Islet of Langerhans (tissue), 1 donor: Measurements from ENCODE around the gene SMIM23.

ENCODE experiments used
- FAIRE-seq: peaks from one replicate; lab custom pipeline; 2011; peaks lifted over from hg19 to GRCh38; lab: Jason Lieb, UNC

SMIM23 gene

GRCh38 chr5:171820561-171820960, 34.9 kb downstream of the SMIM23 start:
- no peak for FAIRE-seq

- FAIRE-seq = no peak
Observed at GRCh38 chr5:171821286-171821685, 35.7 kb downstream of the SMIM23 start.

- no peak for FAIRE-seq
Observed at GRCh38 chr5:171823269-171823668, 37.7 kb downstream of the SMIM23 start.

GRCh38 chr5:171825051-171825450, 39.4 kb downstream of the SMIM23 start:
- no peak for FAIRE-seq

- no peak for FAIRE-seq
Observed at GRCh38 chr5:171826132-171826531, 40.5 kb downstream of the SMIM23 start.

- FAIRE-seq = no peak
Observed at GRCh38 chr5:171827162-171827561, 41.5 kb downstream of the SMIM23 start.

- FAIRE-seq = no peak
Observed at GRCh38 chr5:171830686-171831085, 45.1 kb downstream of the SMIM23 start.

- FAIRE-seq = no peak
Observed at GRCh38 chr5:171832775-171833174, 47.2 kb downstream of the SMIM23 start.

- no peak for FAIRE-seq
Observed at GRCh38 chr5:171834461-171834860, 48.8 kb downstream of the SMIM23 start.

- no peak for FAIRE-seq
Observed at GRCh38 chr5:171835066-171835465, 49.4 kb downstream of the SMIM23 start.

- no peak for FAIRE-seq
Observed at GRCh38 chr5:171837522-171837921, 51.9 kb downstream of the SMIM23 start.

GRCh38 chr5:171838066-171838465, 52.4 kb downstream of the SMIM23 start:
- FAIRE-seq = no peak

GRCh38 chr5:171839112-171839511, 53.5 kb downstream of the SMIM23 start:
- no peak for FAIRE-seq

- FAIRE-seq = no peak
Observed at GRCh38 chr5:171840066-171840465, 54.4 kb downstream of the SMIM23 start.
